Heart left ventricle (tissue), 16 donors: ENCODE results near the gene GTF2A1L. TPM values are rescaled to one million over a fixed set of nuclear protein-coding genes. Genes with fewer than 3 reads are reported as not detected.
"Not testable (repeated sequence)": the region's sequence is repeated elsewhere in the genome, so short reads cannot be mapped to it uniquely, and the experiment has no call there.

Source experiments
- ATAC-seq, 4 donors: fragments of 200-7000 bp; cut with Tn5 transposase; one replicate each; pipeline ENCODE4 v1.9.1; 2020 to 2022; ENCODE audit warnings: moderate library complexity in 4 of 4, mild to moderate bottlenecking in 3 of 4, moderate number of reproducible peaks in 1 of 4
- DNase-seq, 5 donors: peaks; one replicate each; pipeline ENCODE4 v3.0.0-alpha.2; 2020
- H3K27ac ChIP-seq, 12 donors: fragments of 200-600 bp; sonication (generic) in 4 of 12; one replicate each; pipeline versions ENCODE4 v1.5.0 to v1.8.0; 2016 to 2022; ENCODE audit warnings: mild to moderate bottlenecking in 2 of 12
- H3K27me3 ChIP-seq, 9 donors: fragments of 200-600 bp; sonication (generic) in 2 of 9; one replicate each; pipeline versions ENCODE4 v1.5.1 to v1.8.0; 2016 to 2022; ENCODE audit warnings: mild to moderate bottlenecking in 3 of 9
- H3K36me3 ChIP-seq, 9 donors: fragments of 200-600 bp; sonication (generic) in 2 of 9; one replicate each; pipeline versions ENCODE4 v1.5.0 to v1.8.0; 2018 to 2022; ENCODE audit warnings: mild to moderate bottlenecking in 2 of 9
- H3K4me1 ChIP-seq, 12 donors: fragments of 200-600 bp; sonication (generic) in 4 of 12; one replicate each; pipeline versions ENCODE4 v1.5.0 to v1.8.0; 2016 to 2022; ENCODE audit warnings: mild to moderate bottlenecking in 3 of 12
- H3K4me3 ChIP-seq, 12 donors: fragments of 200-600 bp; sonication (generic) in 4 of 12; one replicate each; pipeline versions ENCODE4 v1.5.0 to v1.8.0; 2017 to 2022; ENCODE audit warnings: mild to moderate bottlenecking in 9 of 12, moderate library complexity in 4 of 12
- H3K9me3 ChIP-seq, 12 donors: fragments of 200-600 bp; sonication (generic) in 4 of 12; one replicate each; pipeline versions ENCODE4 v1.5.0 to v1.8.0; 2016 to 2022; ENCODE audit warnings: mild to moderate bottlenecking in 1 of 12
- POLR2A ChIP-seq, 2 donors: fragments of 450-650 bp; IDR thresholded peaks; one replicate each; pipeline ENCODE4 v1.6.1; 2017; ENCODE audit warnings: antibody characterized with exemption in 2 of 2, mild to moderate bottlenecking in 2 of 2, moderate library complexity in 2 of 2
- WGBS, 4 donors: extraction: QIAGEN DNeasy Blood & Tissue Kit in 2 of 4; methylation state at CpG; one replicate each; pipeline versions ENCODE4 v1.1.5 to v1.1.7; 2013 to 2018; 5-methylcytosine and 5-hydroxymethylcytosine counted together
- intact Hi-C, 10 donors: fragments of 100-400 bp; cut with DNase I; formaldehyde crosslinking; loops; one replicate each; pipeline versions ENCODE4 v1.11.1 to v1.14.2; 2022
- polyA plus RNA-seq, 2 donors: library from polyadenylated mRNA; stranded (reverse); fragments of 200-250 nt; gene quantifications; one replicate each; pipeline ENCODE4 v1.2.3, GENCODE V29; 2013
- total RNA-seq, 9 donors: library from RNA; depleted of rRNA in 2 of 9; stranded (reverse); fragments of >200 nt in 2 of 9; fragmentation: NEBNext Ultra II Directional in 3 of 9; extraction: Animal tissue kit (Norgen Biotek cat#: 25700) in 3 of 9; gene quantifications; one replicate each; pipeline versions ENCODE4 v1.1.0 to v1.2.4, GENCODE V29; 2016 to 2023
- TF ChIP-seq, protein P1 (sequence below), 12 donors: fragments of 200-600 bp; sonication (generic) in 4 of 12; IDR thresholded peaks; one replicate each; pipeline versions ENCODE4 v1.5.0 to v1.8.0; 2018 to 2022; ENCODE audit warnings: antibody characterized with exemption in 12 of 12, mild to moderate bottlenecking in 5 of 12
- donor health status: ischemic (EF 13 %, LVEDD 7.1; RV severe dilation, severe dysfunction).
- donor health status: healthy with polysubstance abuse.
- donor health status: DM: no; HTN: yes; CAD: no.
- donor health status: DM: no; HTN: no; CAD: no.
- donor health status: ischemic (EF 25% LVEDD 6.9; RV normal size, moderate dysfunction).
- donor health status: ischemic (EF 25% LVEDD 5.7; RV mildly dilated, moderate dysfunction).
- donor health status: healthy.
- donor health status: DM: yes; HTN: yes; CAD: no.
- donor health status: ischemic (EF 35%, LVEDD 5.7; RV mildly dilated, moderate dysfunction).
- donor health status: nonischemic (EF 11% LVEDD 7.7; RV severe dilation, severe dysfunction).
- donor health status: DM: yes; HTN: yes; CAD: no.
- donor health status: PGD.
- donor health status: ischemic (EF 29% LVEDD 5.4; RV normal size, mild dysfunction).
- donor health status: nonischemic (EF 23%, LVEDD 6.1; RV moderate dilation, normal function).

The GTF2A1L gene
- total and polyA plus RNA-seq, 11 donors: 0.14 to 0.95 (median 0.63) TPM; not detected in 8

DNA sequence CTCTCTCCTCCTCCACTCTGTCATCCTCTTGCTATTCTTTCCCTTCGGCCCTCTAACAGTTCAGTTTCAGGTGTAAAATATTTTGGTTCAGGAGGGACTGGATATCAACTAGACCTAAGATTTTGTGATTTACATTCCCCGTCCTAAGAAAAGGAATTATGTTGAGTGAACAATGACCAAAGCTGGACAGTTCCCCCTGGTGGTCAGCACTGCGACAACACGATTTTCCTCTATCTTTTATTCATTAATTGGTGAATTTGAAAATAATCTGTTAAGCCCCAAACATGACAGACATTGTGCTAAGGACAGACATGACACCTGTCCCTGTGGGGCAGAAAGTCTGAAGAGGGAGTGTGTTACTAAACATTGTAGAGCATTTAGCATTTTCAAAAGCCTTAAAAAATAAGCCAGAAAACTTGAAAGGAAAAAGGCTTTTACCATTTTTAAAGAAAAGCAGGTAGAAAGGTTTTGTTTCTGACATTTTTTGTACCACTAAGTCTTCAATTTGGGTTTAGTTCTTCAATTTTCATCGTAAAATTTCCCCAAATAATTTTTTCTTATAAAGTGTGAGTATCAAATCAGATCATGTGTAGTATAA, 28.4 kb upstream of the GTF2A1L start:
- Histone ChIP-seq H3K4me1 (peaks cover 0 to 4% (median 0%) of the 10 kb centered on the region in 12 donors), H3K27ac (no peak overlapping the region), H3K36me3 (peaks cover 0 to 12% (median 0%) of the 10 kb centered on the region in 9 donors), H3K27me3 (no peaks in the 10 kb centered on the region), H3K9me3 (no peaks in the 10 kb centered on the region), H3K4me3 (no peak overlapping the region)
- peak in 2 of 5 donors; percentile 18 to 35 for DNase-seq
- intact Hi-C loops: loop anchor here in 9 of 10 donors (2.0 to 10.0 kb wide), 9 partner anchors 54 to 284 kb away; partner anchors contain the start of gene STON1 (in 8 of the 9)
- no peak for ATAC-seq
- 24 to 33% (median 29%) methylated on average over 5 of the region's 5 CpGs for WGBS, 4 donors
- TF ChIP-seq POLR2A (IDR thresholded peaks at IDR 0.05): no peak
- TF ChIP-seq, protein P1, sequence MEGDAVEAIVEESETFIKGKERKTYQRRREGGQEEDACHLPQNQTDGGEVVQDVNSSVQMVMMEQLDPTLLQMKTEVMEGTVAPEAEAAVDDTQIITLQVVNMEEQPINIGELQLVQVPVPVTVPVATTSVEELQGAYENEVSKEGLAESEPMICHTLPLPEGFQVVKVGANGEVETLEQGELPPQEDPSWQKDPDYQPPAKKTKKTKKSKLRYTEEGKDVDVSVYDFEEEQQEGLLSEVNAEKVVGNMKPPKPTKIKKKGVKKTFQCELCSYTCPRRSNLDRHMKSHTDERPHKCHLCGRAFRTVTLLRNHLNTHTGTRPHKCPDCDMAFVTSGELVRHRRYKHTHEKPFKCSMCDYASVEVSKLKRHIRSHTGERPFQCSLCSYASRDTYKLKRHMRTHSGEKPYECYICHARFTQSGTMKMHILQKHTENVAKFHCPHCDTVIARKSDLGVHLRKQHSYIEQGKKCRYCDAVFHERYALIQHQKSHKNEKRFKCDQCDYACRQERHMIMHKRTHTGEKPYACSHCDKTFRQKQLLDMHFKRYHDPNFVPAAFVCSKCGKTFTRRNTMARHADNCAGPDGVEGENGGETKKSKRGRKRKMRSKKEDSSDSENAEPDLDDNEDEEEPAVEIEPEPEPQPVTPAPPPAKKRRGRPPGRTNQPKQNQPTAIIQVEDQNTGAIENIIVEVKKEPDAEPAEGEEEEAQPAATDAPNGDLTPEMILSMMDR (IDR thresholded peaks at IDR 0.05): peak; percentile 55 to 82 (median 74)

GRCh38 chr2:48590017-48590416, 27.6 kb upstream of the GTF2A1L start:
- TF ChIP-seq, protein P1 (IDR thresholded peaks at IDR 0.05): no peak
- no peak for TF ChIP-seq POLR2A (IDR thresholded peaks at IDR 0.05)
- intact Hi-C loops: loop anchor here in 1 of 10 donors (10.0 kb wide), 1 partner anchor 95 kb away; no protein-coding TSS in a partner anchor
- peaks cover 0 to 4% (median 0%) of the 10 kb centered on the region in 12 donors for H3K4me1 ChIP-seq
- H3K27me3 ChIP-seq: no peaks in the 10 kb centered on the region
- H3K9me3 ChIP-seq: no peaks in the 10 kb centered on the region
- ATAC-seq (no peak), DNase-seq (no peak)
- no peak overlapping the region for H3K4me3 ChIP-seq
- whole genome bisulfite sequencing, 4 donors: 91 to 94% (median 92%) methylated on average over 1 of the region's 1 CpG
- peaks cover 0 to 17% (median 0%) of the 10 kb centered on the region in 9 donors for H3K36me3 ChIP-seq
- no peak overlapping the region for H3K27ac ChIP-seq

DNA sequence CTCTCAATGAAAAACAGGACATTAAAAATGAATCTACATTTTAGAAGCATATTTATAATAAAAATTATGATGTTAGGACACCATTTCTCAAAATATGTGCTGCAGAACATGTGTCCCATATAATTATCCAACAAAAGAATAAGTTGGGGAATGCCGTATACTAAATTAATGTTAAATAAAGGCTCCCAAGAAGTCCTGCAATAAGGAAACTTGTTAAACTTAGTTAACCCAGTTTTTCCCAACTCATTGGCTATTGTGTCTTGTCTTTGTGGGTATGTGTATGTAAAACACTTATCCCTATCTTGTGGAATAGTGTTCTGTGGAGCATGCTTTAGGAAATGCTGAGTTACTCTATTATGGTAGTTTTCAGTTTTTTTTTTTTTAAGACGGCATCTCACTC, 25.6 kb upstream of the GTF2A1L start:
- Histone ChIP-seq H3K4me1 (peaks cover 0 to 4% (median 0%) of the 10 kb centered on the region in 12 donors), H3K27ac (no peak overlapping the region), H3K9me3 (no peaks in the 10 kb centered on the region), H3K4me3 (no peak overlapping the region), H3K27me3 (no peaks in the 10 kb centered on the region), H3K36me3 (peaks cover 0 to 31% (median 0%) of the 10 kb centered on the region in 9 donors)
- no peak for ATAC-seq
- TF ChIP-seq POLR2A (IDR thresholded peaks at IDR 0.05): no peak
- TF ChIP-seq, protein P1 (IDR thresholded peaks at IDR 0.05): no peak
- intact Hi-C loops: loop anchor here in 1 of 10 donors (10.0 kb wide), 1 partner anchor 97 kb away; no protein-coding TSS in a partner anchor
- DNase-seq: no peak
- WGBS, 4 donors: 94 to 99% (median 95%) methylated on average over 2 of the region's 2 CpGs

- intact Hi-C loops: loop anchor here in 1 of 10 donors (10.0 kb wide), 1 partner anchor 102 kb away; no protein-coding TSS in a partner anchor
- not testable (repeated sequence) for H3K4me1 ChIP-seq
Measured at GRCh38 chr2:48596751-48597150, 20.9 kb upstream of the GTF2A1L start.

More at GRCh38 chr2:48596751-48597150, 20.9 kb upstream of the GTF2A1L start:
- H3K9me3 ChIP-seq, ATAC-seq, H3K27ac ChIP-seq, H3K4me3 ChIP-seq, H3K27me3 ChIP-seq, DNase-seq: not testable (repeated sequence)
- H3K36me3 ChIP-seq: peaks cover 0 to 42% (median 0%) of the 10 kb centered on the region in 9 donors
- WGBS, 4 donors: 96 to 98% (median 97%) methylated on average over 7 of the region's 7 CpGs
